H1 (cell line): Measurements from ENCODE around the gene GNG11. TPM values are rescaled to one million over a fixed set of nuclear protein-coding genes. Genes with fewer than 3 reads are reported as not detected.

ENCODE experiments used
- CTCF ChIA-PET: fragments of 300-600 bp; sonication (Branson Sonifier 250); formaldehyde crosslinking; loops from one replicate; lab custom pipeline; 2021; ENCODE audit not compliant: partially characterized antibody; lab: Charles Lee
- POLR2A ChIA-PET: fragments of 300-600 bp; sonication (Branson Sonifier 250); formaldehyde crosslinking; loops from one replicate; lab custom pipeline; 2021; ENCODE audit warnings: inconsistent platforms; ENCODE audit not compliant: partially characterized antibody; lab: Charles Lee
- DNase-seq, 2 experiments: peaks; one replicate each; pipeline versions ENCODE4 v3.0.0 to v3.0.0-alpha.2; 2010 to 2022; ENCODE audit warnings: low spot score in 2 of 2, low read depth in 1 of 2, mixed read lengths in 1 of 2
- FAIRE-seq: peaks from 2 replicates; lab custom pipeline; 2011; peaks lifted over from hg19 to GRCh38; lab: Jason Lieb, UNC
- H2AFZ ChIP-seq: 2 replicates; pipeline ENCODE4 v1.8.1; 2012; ENCODE audit warnings: low read length, inconsistent platforms
- H2AK5ac ChIP-seq: 2 replicates; pipeline ENCODE4 v1.6.1; 2013; ENCODE audit warnings: low read depth, low read length
- H2BK120ac ChIP-seq: replicated peaks from 2 replicates; pipeline ENCODE3; 2013; ENCODE audit warnings: low read depth, low read length, inconsistent platforms
- H2BK12ac ChIP-seq: 2 replicates; pipeline ENCODE4 v1.6.1; 2013; ENCODE audit warnings: low read depth, low read length
- H2BK15ac ChIP-seq: 2 replicates; pipeline ENCODE4 v1.6.1; 2013; ENCODE audit warnings: low read length
- H2BK20ac ChIP-seq: 2 replicates; pipeline ENCODE4 v1.6.1; 2013; ENCODE audit warnings: low read length
- H2BK5ac ChIP-seq: 2 replicates; pipeline ENCODE4 v1.6.1; 2013; ENCODE audit warnings: low read depth, low read length
- H3K14ac ChIP-seq: 2 replicates; pipeline ENCODE4 v1.6.1; 2013; ENCODE audit warnings: inconsistent platforms; ENCODE audit not compliant: insufficient read length
- H3K18ac ChIP-seq: 2 replicates; pipeline ENCODE4 v1.6.1; 2013; ENCODE audit warnings: low read length; ENCODE audit errors: extremely low read depth
- H3K23ac ChIP-seq: 2 replicates; pipeline ENCODE4 v1.6.1; 2013; ENCODE audit warnings: inconsistent platforms; ENCODE audit not compliant: insufficient read length
- H3K23me2 ChIP-seq: 2 replicates; pipeline ENCODE4 v1.6.1; 2013; ENCODE audit warnings: low read depth, low read length
- H3K27ac ChIP-seq: 2 replicates; pipeline ENCODE4 v1.6.1; 2011; ENCODE audit warnings: low read depth, low read length, inconsistent platforms
- H3K27me3 ChIP-seq, 4 experiments: replicated peaks in 1 of 4; 1 replicate in 1 of 4; 2 replicates in 3 of 4; pipeline versions ENCODE4 v1.6.1 to v1.8.1; 2011 to 2013; ENCODE audit warnings: low read length in 3 of 4, mild to moderate bottlenecking in 3 of 4, inconsistent platforms in 2 of 4, mixed read lengths in 2 of 4, moderate library complexity in 1 of 4; ENCODE audit not compliant: control insufficient read depth in 3 of 4, insufficient read depth in 3 of 4; ENCODE audit errors: extremely low read depth in 1 of 4
- H3K36me3 ChIP-seq, 4 experiments: 2 replicates each; pipeline versions ENCODE4 v1.6.1 to v1.8.1; 2011 to 2013; ENCODE audit warnings: mild to moderate bottlenecking in 4 of 4, low read length in 3 of 4, moderate library complexity in 2 of 4, control low read depth in 1 of 4, inconsistent platforms in 1 of 4; ENCODE audit not compliant: insufficient read depth in 4 of 4, control insufficient read depth in 2 of 4
- H3K4ac ChIP-seq: replicated peaks from 2 replicates; pipeline ENCODE3; 2013; ENCODE audit warnings: low read length, low read depth, mixed read lengths, inconsistent platforms; ENCODE audit not compliant: insufficient read length
- H3K4me1 ChIP-seq, 4 experiments: replicated peaks in 1 of 4; 1 replicate in 1 of 4; 2 replicates in 3 of 4; pipeline versions ENCODE4 v1.6.1 to v1.8.1; 2011 to 2013; ENCODE audit warnings: low read length in 3 of 4, inconsistent platforms in 2 of 4, mixed read lengths in 1 of 4; ENCODE audit not compliant: insufficient read depth in 4 of 4, control insufficient read depth in 3 of 4
- H3K4me2 ChIP-seq, 2 experiments: 2 replicates each; pipeline versions ENCODE4 v1.6.1 to v1.8.1; 2011 to 2013; ENCODE audit warnings: low read depth in 2 of 2, low read length in 2 of 2, control low read depth in 1 of 2, inconsistent platforms in 1 of 2, mild to moderate bottlenecking in 1 of 2; ENCODE audit not compliant: insufficient read depth in 1 of 2
- H3K4me3 ChIP-seq, 4 experiments: fragments of 200-600, 300-600 bp in 1 of 4; sonication (generic), shearing (Covaris generic), sonication (Bioruptor Twin) in 1 of 4; 2 replicates each; pipeline versions ENCODE4 v1.5.1 to v1.8.1; 2011 to 2016; ENCODE audit warnings: low read length in 4 of 4, low read depth in 3 of 4, control low read depth in 2 of 4, inconsistent platforms in 2 of 4, mild to moderate bottlenecking in 2 of 4, mixed read lengths in 1 of 4, moderate library complexity in 1 of 4; ENCODE audit not compliant: insufficient read depth in 2 of 4; ENCODE audit errors: extremely low read depth in 1 of 4
- H3K56ac ChIP-seq: replicated peaks from 2 replicates; pipeline ENCODE3; 2013; ENCODE audit warnings: low read depth, mild to moderate bottlenecking, mixed read lengths, low read length, inconsistent platforms; ENCODE audit not compliant: insufficient read length
- H3K79me1 ChIP-seq: 2 replicates; pipeline ENCODE4 v1.6.1; 2013; ENCODE audit warnings: low read depth, low read length, control low read depth
- H3K79me2 ChIP-seq, 2 experiments: 2 replicates each; pipeline versions ENCODE4 v1.6.1 to v1.8.1; 2012 to 2013; ENCODE audit warnings: low read length in 2 of 2, mild to moderate bottlenecking in 2 of 2, inconsistent platforms in 1 of 2; ENCODE audit not compliant: insufficient read depth in 2 of 2, control insufficient read depth in 1 of 2
- H3K9ac ChIP-seq, 4 experiments: replicated peaks in 1 of 4; 1 replicate in 1 of 4; 2 replicates in 3 of 4; pipeline versions ENCODE4 v1.6.1 to v1.8.1; 2011 to 2013; ENCODE audit warnings: low read depth in 3 of 4, low read length in 3 of 4, control low read depth in 2 of 4, mild to moderate bottlenecking in 2 of 4, moderate library complexity in 2 of 4, inconsistent platforms in 1 of 4; ENCODE audit errors: extremely low read depth in 1 of 4
- H3K9me3 ChIP-seq, 2 experiments: 2 replicates each; pipeline versions ENCODE4 v1.6.1 to v1.8.1; 2012 to 2013; ENCODE audit warnings: mild to moderate bottlenecking in 2 of 2, moderate library complexity in 2 of 2, control low read depth in 1 of 2, inconsistent platforms in 1 of 2, low read depth in 1 of 2, low read length in 1 of 2, mixed read lengths in 1 of 2; ENCODE audit not compliant: insufficient read depth in 2 of 2
- H4K20me1 ChIP-seq, 2 experiments: replicated peaks in 1 of 2; 2 replicates each; pipeline versions ENCODE3 to v1.8.1; 2011 to 2013; ENCODE audit warnings: inconsistent platforms in 2 of 2, low read length in 2 of 2, mild to moderate bottlenecking in 1 of 2; ENCODE audit not compliant: insufficient read depth in 2 of 2, control insufficient read depth in 1 of 2
- H4K5ac ChIP-seq: 2 replicates; pipeline ENCODE4 v1.6.1; 2013; ENCODE audit warnings: low read length, low read depth, mixed read lengths, inconsistent platforms; ENCODE audit not compliant: insufficient read length
- H4K8ac ChIP-seq: 2 replicates; pipeline ENCODE4 v1.8.0; 2013; ENCODE audit warnings: mild to moderate bottlenecking, moderate library complexity, low read length, inconsistent platforms; ENCODE audit not compliant: insufficient read depth; ENCODE audit errors: extremely low read depth
- H4K91ac ChIP-seq: replicated peaks from 2 replicates; pipeline ENCODE3; 2013; ENCODE audit warnings: low read length, mixed read lengths, inconsistent platforms; ENCODE audit not compliant: insufficient read length
- CHD2 ChIP-seq: IDR thresholded peaks from 2 replicates; pipeline ENCODE4 v1.6.1; 2012; ENCODE audit warnings: low read length, improper control_type of control experiment
- EZH2 ChIP-seq: fragments of 200-600 bp; sonication (generic); IDR thresholded peaks from 2 replicates; pipeline ENCODE4 v1.7.1; 2012; ENCODE audit warnings: low read depth, mild to moderate bottlenecking, moderate library complexity, low read length, inconsistent platforms; ENCODE audit not compliant: severe bottlenecking
- JUN ChIP-seq: IDR thresholded peaks from 2 replicates; pipeline ENCODE4 v1.6.1; 2011; ENCODE audit warnings: low read depth, mild to moderate bottlenecking, improper control_type of control experiment, low read length
- JUND ChIP-seq: IDR thresholded peaks from 2 replicates; pipeline ENCODE4 v1.6.1; 2011; ENCODE audit warnings: mild to moderate bottlenecking, improper control_type of control experiment, low read length
- RFX5 ChIP-seq: IDR thresholded peaks from 2 replicates; pipeline ENCODE4 v1.6.1; 2011; ENCODE audit warnings: low read depth, low read length, improper control_type of control experiment, borderline replicate concordance
- RNF2 ChIP-seq: fragments of 200-900, 300-1000 bp; sonication (generic); IDR thresholded peaks from 2 replicates; pipeline ENCODE4 v1.7.1; 2016; ENCODE audit warnings: borderline replicate concordance, low read depth, mild to moderate bottlenecking, antibody characterized with exemption, low read length; ENCODE audit not compliant: poor library complexity, severe bottlenecking; ENCODE audit errors: missing control alignments
- SIN3A ChIP-seq, 2 experiments: IDR thresholded peaks in 1 of 2; conservative IDR thresholded peaks in 1 of 2; 2 replicates each; pipeline ENCODE4 v1.6.1; 2011 to 2012; ENCODE audit warnings: low read length in 2 of 2, improper control_type of control experiment in 1 of 2, low read depth in 1 of 2, mild to moderate bottlenecking in 1 of 2
- SP4 ChIP-seq: IDR thresholded peaks from 2 replicates; pipeline ENCODE4 v1.6.1; 2012; ENCODE audit warnings: low read length, inconsistent platforms
- TAF7 ChIP-seq: optimal IDR thresholded peaks from 2 replicates; pipeline ENCODE3; 2011; ENCODE audit warnings: low read depth, mild to moderate bottlenecking, inconsistent platforms, low read length, moderate library complexity, borderline replicate concordance
- WGBS, 2 experiments: shearing (Covaris generic) in 1 of 2; methylation state at CpG; one replicate each; pipeline versions ENCODE4 v1.1.6 to v1.1.7; 2013 to 2015; ENCODE audit warnings: low lambda C conversion rate in 2 of 2, mixed read lengths in 2 of 2, inconsistent platforms in 1 of 2, low coverage in 1 of 2, missing lambda C conversion rate in 1 of 2; ENCODE audit not compliant: insufficient replicate concordance in 2 of 2, insufficient coverage in 1 of 2, insufficient read length in 1 of 2; ENCODE audit errors: extremely low coverage in 1 of 2, missing lambda C conversion rate in 1 of 2; 5-methylcytosine and 5-hydroxymethylcytosine counted together
- polyA plus RNA-seq, 7 experiments: library from polyadenylated mRNA; depleted of rRNA in 3 of 7; stranded (reverse) in 5 of 7; unstranded in 2 of 7; fragments of >200 nt in 5 of 7; fragments of 200-250 nt in 2 of 7; gene quantifications; 1 replicate in 5 of 7; 2 replicates in 1 of 7; 4 replicates in 1 of 7; pipeline versions ENCODE4 v1.2.1 to v1.2.3, GENCODE V29; 2011 to 2013; ENCODE audit warnings: missing spikeins in 2 of 7, mixed read lengths in 2 of 7
- total RNA-seq: library from RNA; stranded (reverse); fragmentation: NEBNext Ultra II Directional; extraction: Animal tissue kit (Norgen Biotek cat#: 25700); gene quantifications from 2 replicates; pipeline ENCODE4 v1.2.1, GENCODE V29; 2021
- TF ChIP-seq, protein P1 (sequence below): IDR thresholded peaks from 2 replicates; pipeline ENCODE4 v1.6.1; 2012; ENCODE audit warnings: inconsistent platforms
- TF ChIP-seq, protein P2 (sequence below): IDR thresholded peaks from 2 replicates; pipeline ENCODE4 v1.6.1; 2011; ENCODE audit warnings: low read length, improper control_type of control experiment

Gene GNG11
- total and polyA plus RNA-seq, 2 of the 8 experiments (the other 6 are each of a cell fraction or from before 2014, with no cell fraction given), result 0.38 to 1.3 TPM

DNA sequence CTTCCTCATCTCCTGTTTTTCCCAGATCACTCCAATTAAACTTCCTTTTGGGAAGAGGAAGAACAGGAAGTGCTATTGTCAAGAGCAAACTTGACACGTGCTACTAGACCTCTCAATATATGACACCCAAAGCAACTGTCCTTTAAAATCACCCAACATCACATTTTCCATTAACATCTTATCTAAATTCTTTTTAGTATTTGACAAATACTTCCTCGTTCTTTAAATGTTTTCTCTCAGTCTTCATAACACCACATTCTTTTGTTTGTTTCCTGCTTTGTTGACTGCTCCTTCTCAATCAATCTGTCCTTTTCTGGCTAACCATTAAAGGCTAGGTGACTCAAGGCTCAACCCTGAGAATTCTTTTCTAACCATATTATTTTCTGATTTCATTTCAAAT, 23.9 kb upstream of the GNG11 start:
- Histone ChIP-seq H4K91ac (no peak overlapping the region), H2BK120ac (no peak overlapping the region), H3K27ac (no peak overlapping the region), H3K4me1 (no peaks in the 10 kb centered on the region), H2BK15ac (no peak overlapping the region), H3K23me2 (no peaks in the 10 kb centered on the region), H2BK20ac (no peak overlapping the region), H2AK5ac (no peak overlapping the region), H3K18ac (no peak overlapping the region), H3K4me2 (no peak overlapping the region), H3K27me3 (no peaks in the 10 kb centered on the region), H2BK12ac (no peak overlapping the region), H3K4ac (no peak overlapping the region), H3K23ac (no peak overlapping the region), H3K4me3 (no peak overlapping the region), H3K56ac (no peak overlapping the region), H3K79me1 (no peaks in the 10 kb centered on the region), H3K36me3 (no peaks in the 10 kb centered on the region), H3K9ac (no peak overlapping the region), H4K20me1 (no peaks in the 10 kb centered on the region), H3K14ac (no peak overlapping the region), H3K9me3 (no peaks in the 10 kb centered on the region), H2AFZ (no peak overlapping the region), H3K79me2 (no peaks in the 10 kb centered on the region), H2BK5ac (no peak overlapping the region), H4K5ac (no peak overlapping the region), H4K8ac (no peak overlapping the region)
- DNase-seq (no peak), FAIRE-seq (no peak)
- WGBS, 2 experiments, result 83 to 100% methylated on average over 1 to 2 of the region's 2 CpGs
- ChIA-PET POLR2A (no interaction called here), CTCF (interaction anchor here (0.6 to 2.0 kb wide), 4 partner anchors 8 to 685 kb away, joined by 3 to 5 read pairs (median 4); partner anchors contain the start of gene GNGT1)
- TF ChIP-seq, protein P1, sequence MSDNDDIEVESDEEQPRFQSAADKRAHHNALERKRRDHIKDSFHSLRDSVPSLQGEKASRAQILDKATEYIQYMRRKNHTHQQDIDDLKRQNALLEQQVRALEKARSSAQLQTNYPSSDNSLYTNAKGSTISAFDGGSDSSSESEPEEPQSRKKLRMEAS, result no peak
- TF ChIP-seq RFX5 (no peak), TAF7 (no peak), SIN3A (conservative IDR thresholded peaks at IDR 0.05 in 1 of 2, IDR thresholded peaks at IDR 0.05 in 1 of 2; ENCODE audit: low read depth in 1 of 2, low read length in 2 of 2) (no peak), JUN (no peak), JUND (no peak), SP4 (no peak), RNF2 (no peak), CHD2 (no peak), EZH2 (no peak)
- TF ChIP-seq, protein P2, sequence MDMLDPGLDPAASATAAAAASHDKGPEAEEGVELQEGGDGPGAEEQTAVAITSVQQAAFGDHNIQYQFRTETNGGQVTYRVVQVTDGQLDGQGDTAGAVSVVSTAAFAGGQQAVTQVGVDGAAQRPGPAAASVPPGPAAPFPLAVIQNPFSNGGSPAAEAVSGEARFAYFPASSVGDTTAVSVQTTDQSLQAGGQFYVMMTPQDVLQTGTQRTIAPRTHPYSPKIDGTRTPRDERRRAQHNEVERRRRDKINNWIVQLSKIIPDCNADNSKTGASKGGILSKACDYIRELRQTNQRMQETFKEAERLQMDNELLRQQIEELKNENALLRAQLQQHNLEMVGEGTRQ, result no peak
